Epithelial cell of prostate (primary cell): ENCODE measurements around the gene ZNF701.
"Not testable (repeated sequence)": the region's sequence is repeated elsewhere in the genome, so short reads cannot be mapped to it uniquely, and the experiment has no call there.

ENCODE experiments used
- DNase-seq: peaks from one replicate; pipeline ENCODE4 v3.0.0-alpha.2; 2011; ENCODE audit warnings: low read depth, low spot score
- H3K27ac ChIP-seq: fragments of 450-650 bp; 2 replicates; pipeline ENCODE4 v1.5.1; 2017; ENCODE audit warnings: mild to moderate bottlenecking

ZNF701 gene

GRCh38 chr19:52561611-52562010, 8.5 kb upstream of the ZNF701 start:
- H3K27ac ChIP-seq = not testable (repeated sequence)

DNA sequence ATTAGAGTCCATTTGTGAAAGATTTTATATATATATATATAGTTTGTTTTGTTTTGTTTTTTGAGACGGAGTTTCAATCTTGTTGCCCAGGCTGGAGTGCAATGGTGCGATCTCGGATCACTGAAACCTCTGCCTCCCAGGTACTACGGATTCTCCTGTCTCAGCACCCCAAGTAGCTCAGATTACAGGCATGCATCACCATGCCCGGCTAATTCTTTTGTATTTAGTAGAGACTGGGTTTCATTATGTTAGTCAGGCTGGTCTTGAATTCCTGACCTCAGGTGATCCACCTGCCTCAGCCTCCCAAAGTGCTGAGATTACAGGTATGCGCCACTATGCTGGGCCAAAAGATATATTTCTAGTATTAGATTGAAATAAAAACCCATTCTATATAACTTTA, 4.0 kb upstream of the ZNF701 start:
- peak; percentile 14 for DNase-seq
- H3K27ac ChIP-seq = peak overlapping the region; percentile 45

More at GRCh38 chr19:52561611-52562010, 8.5 kb upstream of the ZNF701 start:
- DNase-seq = not testable (repeated sequence)

DNA sequence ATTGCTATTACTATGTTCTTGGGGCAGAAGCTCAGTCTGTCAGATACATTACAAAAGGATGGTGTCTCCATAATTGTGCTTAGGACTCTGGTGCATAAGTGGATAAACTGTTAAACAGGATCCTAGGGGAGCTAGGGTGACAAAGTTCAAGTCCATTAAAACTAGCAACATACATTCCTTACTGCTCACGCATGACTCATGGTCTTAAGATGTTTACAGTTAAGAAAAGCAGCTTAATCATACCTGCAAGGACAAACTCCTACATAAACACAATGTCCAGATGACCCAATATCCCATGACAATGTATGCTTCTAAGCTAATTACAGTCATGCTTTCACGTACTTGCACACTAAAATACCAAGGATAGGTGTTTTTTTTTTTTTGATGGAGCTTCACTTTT, 3.5 kb upstream of the ZNF701 start:
- peak overlapping the region; percentile 45 for H3K27ac ChIP-seq
- DNase-seq = peak; percentile 95

DNA sequence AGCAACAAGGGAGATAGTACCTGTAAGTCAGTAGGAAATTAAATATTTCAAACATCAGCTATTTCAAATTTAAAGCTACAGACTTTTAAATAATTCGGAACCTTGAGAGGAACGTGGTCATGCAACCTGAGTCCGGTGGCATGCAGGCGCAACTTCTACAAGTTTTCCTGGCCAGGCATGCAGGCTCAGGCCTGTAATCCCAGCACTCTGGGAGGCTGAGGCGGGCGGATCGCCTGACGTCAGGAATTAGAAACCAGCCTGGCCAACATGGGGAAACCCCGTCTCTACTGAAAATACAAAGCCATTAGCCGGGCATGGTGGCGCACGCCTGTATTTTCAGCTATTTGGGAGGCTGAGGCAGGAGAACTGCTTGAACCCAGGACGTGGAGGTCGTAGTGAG, 2.2 kb upstream of the ZNF701 start:
- DNase-seq = no peak
- H3K27ac ChIP-seq = no peak overlapping the region

DNA sequence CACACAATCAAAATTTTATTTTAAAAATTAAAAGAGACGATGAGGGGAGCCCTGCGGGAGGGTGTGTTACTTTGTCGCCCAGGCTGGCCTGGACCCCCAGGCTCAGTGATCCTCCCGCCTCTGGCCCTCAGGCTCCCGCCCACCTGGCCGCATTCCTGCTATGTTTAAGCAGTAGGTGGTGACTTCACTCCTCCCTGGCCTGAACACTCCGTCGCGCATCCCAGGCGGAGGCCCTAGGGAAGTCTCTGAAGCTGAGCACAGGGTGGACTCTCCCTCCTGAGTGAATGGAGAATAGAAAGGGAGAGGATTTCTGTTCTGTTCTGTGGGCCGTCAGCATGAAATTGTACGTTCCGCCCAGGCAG, 468 bp upstream of the ZNF701 start:
- not testable (repeated sequence) for DNase-seq
- H3K27ac ChIP-seq = peak overlapping the region; percentile 84

GRCh38 chr19:52584736-52585440, 14.8 kb downstream of the ZNF701 start:
- H3K27ac ChIP-seq = no peak overlapping the region
- DNase-seq = no peak

DNA sequence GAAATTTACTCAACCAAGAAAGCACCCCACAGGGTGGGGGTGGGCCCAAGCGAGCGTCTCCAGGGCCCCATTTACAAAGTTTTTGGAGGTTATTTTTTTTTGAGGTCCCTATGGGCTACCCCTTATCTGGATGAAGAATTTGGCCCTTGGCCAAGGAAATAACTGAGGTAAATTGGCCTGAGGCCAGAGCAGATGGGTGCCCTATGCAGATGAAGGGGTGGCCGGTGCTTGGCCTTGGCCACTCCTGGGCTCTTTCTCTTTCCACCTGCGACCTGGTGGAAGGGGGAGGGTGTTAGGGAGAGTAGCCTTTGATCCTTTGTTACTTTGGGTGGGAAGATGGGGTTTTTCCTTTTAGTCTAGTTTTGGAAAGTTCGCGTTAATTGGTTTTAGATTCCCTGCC, 15.5 kb downstream of the ZNF701 start:
- H3K27ac ChIP-seq = no peak overlapping the region
- DNase-seq = no peak

- H3K27ac ChIP-seq = no peak overlapping the region
- no peak for DNase-seq
These were observed 20.6 kb downstream of the ZNF701 start for GRCh38 chr19:52590728-52591127.

DNA sequence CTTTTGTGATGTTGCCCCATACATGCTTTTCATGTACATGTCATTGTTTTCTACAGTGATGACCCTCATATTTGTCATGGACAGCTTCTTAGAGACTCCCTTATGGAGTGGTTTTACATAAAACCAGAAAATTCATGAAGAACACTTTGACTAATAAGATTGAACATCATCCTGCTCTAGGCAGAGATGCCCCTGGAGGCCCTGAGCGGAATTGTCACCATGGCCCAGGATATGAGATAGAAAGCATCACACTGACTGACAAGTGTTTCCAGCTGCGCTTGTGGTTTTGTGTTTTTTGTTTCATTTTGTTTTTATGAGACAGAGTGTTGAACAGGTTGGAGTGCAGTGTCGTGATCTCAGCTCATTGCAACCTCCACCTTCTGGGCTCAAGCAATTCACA, 22.2 kb downstream of the ZNF701 start:
- DNase-seq = no peak

DNA sequence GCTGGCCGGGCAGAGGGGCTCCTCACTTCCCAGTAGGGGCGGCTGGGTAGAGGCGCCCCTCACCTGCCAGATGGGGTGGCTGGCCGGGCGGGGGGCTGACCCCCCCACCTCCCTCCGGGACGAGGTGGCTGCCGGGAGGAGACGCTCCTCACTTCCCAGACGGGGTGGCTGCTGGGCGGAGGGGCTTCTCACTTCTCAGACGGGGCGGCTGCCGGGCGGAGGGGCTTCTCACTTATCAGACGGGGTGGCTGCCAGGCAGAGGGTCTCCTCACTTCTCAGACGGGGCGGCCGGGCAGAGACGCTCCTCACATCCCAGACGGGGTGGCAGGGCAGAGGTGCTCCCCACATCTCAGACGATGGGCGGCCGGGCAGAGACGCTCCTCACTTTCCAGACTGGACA, 23.4 kb downstream of the ZNF701 start:
- DNase-seq, H3K27ac ChIP-seq: not testable (repeated sequence)

More for the DNA sequence above, 22.2 kb downstream of the ZNF701 start:
- no peak overlapping the region for H3K27ac ChIP-seq

- no peak overlapping the region for H3K27ac ChIP-seq
- DNase-seq = no peak
These were observed 29.2 kb downstream of the ZNF701 start for GRCh38 chr19:52599241-52599640.

DNA sequence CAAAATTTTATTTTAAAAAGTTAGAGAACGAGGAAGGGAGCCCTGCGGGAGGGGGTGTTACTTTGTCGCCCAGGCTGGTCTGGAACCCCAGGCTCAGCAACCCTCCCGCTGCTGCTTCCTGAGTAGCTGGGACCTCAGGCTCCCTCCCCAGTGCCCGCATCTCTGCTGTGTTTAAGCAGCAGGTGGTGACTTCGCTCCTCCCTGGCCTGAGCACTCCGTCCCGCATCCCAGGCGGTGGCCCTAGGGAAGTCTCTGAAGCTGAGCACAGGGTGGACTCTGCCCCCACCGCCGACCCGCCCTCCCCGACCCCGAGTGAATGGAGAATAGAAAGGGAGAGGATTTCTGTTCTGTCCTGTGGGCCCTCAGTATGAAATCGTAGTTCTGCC, 30.5 kb downstream of the ZNF701 start:
- peak overlapping the region; percentile 51 for H3K27ac ChIP-seq
- no peak for DNase-seq

DNA sequence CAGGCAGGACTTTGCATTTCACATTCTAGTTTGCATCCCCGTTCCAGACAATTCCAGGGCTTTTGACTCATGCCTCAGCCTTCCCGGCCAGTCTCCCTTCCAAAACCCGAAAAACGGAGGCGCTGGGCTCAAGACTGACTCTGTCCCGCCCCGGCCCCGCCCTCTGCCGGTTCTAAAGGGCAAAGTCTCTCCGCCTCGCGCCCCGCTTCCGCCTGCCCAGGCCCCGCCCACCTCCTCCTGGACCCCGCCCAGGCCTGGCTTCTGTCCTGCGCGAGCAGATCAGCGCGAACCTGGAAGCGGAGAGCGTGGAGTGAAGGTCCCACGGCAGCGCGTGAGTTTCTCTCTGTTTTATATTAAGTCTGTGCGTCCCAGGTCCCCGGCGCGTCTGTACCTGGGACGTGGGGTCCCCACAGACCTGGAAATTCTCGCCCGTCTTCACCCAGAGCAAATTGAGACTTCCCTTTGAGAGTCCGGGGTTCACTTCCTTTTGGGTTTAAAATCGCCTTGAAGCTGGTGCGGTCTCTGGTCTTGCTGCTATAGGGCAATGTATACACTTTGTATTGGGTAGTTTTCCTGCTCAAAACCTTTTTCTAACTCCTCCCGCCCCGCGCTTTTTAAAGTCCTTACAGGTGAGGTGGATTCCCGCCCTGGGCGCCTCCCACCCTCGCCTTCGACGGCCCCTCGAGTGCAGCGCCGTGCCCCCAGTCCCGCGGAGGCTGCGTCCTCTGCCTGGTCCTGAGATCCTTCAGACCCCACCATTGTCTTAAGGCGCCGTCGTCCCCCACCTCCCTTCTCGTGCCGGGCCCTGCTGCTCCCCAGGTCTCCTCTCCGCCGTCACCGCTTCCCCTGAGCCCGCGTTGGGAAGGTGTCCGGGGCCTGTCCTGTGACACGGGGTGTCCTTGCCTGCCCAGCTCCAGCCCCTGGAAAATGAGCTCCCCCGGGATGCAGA, 31.2 kb downstream of the ZNF701 start:
- peak; percentile 31 for DNase-seq
- peak overlapping the region; percentile 51 for H3K27ac ChIP-seq

DNA sequence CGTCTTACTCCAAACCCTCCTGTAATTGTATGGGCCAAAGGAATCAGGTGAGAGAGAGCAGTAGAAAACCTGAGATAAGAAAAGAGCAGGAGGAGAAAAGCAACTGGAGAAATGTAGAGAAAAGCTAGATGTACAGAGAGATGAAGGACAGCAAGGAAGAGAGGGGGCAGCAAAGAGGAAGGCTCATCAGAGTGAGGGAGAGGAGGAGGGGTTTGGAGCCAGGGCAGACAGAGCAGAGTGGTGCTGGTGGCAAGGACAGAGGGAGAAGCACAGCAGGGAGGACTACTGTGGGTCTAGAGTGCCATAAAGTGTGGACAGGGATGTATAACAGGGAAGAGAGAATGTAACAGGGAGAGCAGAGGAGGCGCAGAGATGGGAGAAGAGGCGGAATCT, 31.9 kb downstream of the ZNF701 start:
- not testable (repeated sequence) for DNase-seq, H3K27ac ChIP-seq

DNA sequence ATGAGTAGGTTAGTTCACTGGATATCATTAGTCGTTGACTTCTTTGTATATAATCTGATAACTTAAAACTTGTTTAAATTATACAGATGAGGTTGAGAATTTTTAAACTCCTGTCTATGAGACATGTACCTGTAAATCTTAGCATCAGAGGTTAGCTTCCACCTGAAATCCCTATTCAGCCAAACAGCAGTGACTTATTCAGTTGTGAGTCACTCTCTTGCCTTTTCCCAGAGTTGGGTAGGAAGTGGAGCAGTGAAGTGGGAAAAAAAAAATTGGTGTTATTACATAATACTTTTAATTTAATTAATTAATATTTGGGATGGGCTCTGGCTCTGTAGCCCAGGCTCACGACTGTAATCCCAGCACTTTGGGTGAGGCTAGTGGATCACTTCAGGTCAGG, 32.9 kb downstream of the ZNF701 start:
- DNase-seq = no peak
- no peak overlapping the region for H3K27ac ChIP-seq

DNA sequence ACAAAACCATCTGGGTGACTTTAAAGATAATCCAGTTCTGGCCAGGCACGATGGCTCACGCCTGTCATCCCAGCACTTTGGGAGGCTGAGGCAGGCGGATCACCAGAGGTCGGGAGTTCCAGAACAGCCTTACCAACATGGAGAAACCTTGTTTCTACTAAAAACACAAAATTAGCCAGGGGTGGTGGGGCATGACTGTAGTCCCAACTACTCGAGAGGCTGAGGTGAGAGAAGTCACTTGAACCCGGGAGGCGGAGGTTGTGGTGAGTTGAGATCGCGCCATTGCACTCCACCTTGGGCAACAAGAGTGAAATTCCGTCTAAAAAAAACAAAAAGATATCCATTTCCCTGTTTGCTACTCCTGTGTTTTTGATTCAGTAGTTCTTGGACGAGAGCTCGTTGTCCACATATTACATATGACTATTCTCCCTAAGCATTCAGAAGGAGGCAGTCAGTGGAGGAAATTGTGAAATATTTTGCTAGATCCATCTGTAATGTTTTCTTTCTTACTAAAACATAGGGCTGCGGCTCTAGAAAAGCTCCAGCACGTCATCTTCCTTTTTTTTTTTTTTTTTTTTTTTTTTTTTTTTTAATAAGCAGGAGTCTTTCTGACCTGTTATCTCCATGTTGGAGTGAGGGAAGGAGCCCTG, 33.6 kb downstream of the ZNF701 start:
- no peak for DNase-seq

DNA sequence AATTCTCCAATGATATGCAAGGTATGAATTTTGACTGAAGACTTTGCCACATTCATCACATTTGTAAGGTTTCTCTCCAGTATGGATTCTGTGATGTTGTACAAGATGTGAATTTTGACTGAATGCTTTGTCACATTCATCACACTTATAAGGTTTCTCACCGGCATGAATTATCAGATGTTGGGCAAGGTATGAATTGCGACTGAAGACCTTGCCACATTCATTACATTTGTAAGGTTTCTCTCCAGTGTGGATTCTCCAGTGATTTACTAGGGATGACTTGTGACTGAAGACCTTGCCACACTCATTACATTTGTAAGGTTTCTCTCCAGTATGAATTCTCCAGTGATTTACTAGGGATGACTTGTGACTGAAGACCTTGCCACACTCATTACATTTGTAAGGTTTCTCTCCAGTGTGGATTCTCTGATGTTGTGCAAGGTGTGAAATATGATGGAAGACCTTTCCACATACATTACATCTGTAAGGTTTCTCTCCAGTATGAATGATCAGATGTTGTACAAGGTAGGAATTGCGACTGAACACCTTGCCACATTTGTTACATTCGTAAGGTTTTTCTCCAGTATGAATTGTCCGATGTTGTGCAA, 43.3 kb downstream of the ZNF701 start:
- no peak overlapping the region for H3K27ac ChIP-seq
- DNase-seq = no peak

More for the DNA sequence above, 33.6 kb downstream of the ZNF701 start:
- no peak overlapping the region for H3K27ac ChIP-seq

DNA sequence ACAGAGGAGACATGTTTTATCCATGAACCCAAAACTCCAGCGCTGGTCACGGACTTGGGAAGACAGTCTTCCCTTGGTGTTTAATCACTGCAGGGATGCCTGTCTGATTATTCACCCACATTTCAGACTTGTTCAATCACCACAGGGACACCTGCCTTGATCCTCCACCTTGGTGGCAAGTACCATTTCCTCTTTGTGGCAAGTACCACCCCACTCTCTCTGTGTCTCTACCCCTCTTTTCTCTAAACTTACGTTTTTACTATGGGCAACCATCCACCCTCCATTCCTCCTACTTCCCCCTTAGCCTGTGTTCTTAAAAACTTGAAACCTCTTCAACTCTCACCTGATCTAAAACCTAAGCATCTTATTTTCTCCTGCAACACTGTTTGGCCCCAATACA, 51.3 kb downstream of the ZNF701 start:
- DNase-seq = no peak
- no peak overlapping the region for H3K27ac ChIP-seq

GRCh38 chr19:52622261-52622660, 52.2 kb downstream of the ZNF701 start:
- no peak overlapping the region for H3K27ac ChIP-seq
- no peak for DNase-seq

- DNase-seq = no peak
- H3K27ac ChIP-seq = no peak overlapping the region
These were observed 56.8 kb downstream of the ZNF701 start for GRCh38 chr19:52626915-52627314.
